ENCODE measurements around the gene AGBL4.

Gene AGBL4

GRCh38 chr1:48940962-48941732, 1082.6 kb downstream of the AGBL4 start:
- DNase-seq (ENCODE audit: low read depth), result no peak

DNA sequence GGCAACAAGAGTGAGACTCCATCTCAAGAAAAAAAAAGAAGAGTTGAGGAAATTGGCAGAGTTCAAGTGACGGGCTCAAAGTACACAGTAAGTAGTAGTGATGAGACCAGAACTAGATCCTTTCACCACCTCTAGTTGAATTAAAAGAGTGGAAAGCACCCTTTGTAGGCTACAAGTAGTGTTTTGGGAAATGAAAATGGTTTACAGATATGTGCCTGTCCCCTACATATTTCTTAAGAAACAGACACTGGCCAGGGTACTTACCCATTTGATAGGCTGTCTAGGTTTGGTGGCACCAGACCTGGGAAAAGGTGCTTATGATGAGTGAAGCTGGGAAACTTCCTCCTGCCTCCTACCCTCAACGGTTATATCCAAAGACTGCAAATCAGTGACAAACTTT, 1083.4 kb downstream of the AGBL4 start:
- DNase-seq (ENCODE audit: low read depth), result no peak

DNA sequence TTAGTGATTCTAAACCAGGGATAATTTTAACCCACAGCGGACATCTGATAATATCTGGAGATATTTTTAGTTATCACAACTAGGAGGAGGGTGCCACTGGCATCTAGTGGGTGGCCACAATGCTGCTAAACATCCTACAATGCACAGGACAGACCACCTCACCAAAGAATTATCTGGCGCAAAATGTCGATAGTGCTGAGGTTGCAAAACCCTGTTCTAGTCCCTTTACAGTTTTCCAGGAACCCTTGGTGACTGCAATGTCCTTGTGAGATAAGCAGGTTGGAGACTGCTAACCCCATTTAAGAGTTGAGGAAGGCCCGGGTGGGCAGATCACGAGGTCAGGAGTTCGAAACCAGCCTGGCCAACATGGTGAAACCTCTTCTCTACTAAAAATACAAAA, 1083.9 kb downstream of the AGBL4 start:
- no peak for DNase-seq (ENCODE audit: low read depth)

- no peak for DNase-seq (ENCODE audit: low read depth)
Observed at GRCh38 chr1:48939042-48939441, 1084.7 kb downstream of the AGBL4 start.

DNA sequence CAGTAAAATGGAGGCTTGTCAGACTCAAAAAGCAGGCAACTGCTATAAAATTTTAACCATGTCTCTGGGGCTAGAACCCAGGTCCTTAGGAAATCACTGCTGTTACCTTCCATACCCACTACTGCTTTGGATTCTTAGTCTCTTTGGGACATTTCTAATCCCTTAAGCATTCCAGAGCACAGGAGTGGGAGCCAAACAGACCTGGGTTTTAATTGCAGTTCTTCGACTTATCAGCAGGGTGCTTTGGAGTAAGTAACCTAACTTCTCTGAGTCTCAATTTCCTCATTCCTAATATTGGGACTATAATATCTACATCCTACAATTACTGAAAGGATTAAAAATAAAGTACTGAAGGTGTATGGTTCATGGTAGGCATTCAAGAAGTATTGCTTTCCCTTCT, 1086.0 kb downstream of the AGBL4 start:
- no peak for DNase-seq (ENCODE audit: low read depth)

DNA sequence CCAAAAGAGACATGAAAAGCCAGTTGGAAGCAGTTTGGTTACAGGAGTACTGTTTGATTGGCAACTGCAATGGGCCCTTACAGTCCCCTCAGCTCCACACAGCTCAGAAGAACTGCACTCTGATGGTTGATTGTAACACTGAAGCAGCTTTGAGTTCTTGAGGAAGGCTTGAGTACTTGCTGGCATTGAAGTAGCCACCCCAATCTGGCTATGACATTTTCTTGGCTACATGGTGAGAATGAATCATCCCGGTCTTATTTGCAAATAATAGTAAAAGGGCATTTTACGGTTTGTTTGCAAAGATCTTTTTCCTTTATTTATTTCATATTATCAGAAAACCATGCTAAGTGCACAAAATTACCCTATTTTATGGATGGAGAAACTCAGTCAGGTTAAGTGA, 1087.3 kb downstream of the AGBL4 start:
- no peak for DNase-seq (ENCODE audit: low read depth)

DNA sequence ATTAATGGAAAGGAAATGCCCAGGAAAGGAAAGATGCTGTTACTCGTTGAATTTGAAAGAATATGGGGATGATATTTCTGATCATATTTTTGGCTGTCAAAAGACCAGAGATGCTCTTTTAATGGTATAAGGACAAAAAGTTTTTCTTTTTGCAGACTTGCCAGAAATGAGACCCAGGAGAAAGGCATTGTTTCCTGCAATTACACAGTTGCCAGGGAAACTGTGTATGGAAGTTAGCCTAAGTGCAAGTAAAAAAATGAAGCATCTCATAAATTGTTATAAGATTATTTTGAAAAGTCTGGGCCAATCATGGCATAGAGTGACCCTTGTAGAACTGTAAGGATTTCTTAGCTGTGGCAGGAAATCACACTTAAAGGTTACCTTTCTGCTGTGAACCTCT, 1091.4 kb downstream of the AGBL4 start:
- no peak for DNase-seq (ENCODE audit: low read depth)

DNA sequence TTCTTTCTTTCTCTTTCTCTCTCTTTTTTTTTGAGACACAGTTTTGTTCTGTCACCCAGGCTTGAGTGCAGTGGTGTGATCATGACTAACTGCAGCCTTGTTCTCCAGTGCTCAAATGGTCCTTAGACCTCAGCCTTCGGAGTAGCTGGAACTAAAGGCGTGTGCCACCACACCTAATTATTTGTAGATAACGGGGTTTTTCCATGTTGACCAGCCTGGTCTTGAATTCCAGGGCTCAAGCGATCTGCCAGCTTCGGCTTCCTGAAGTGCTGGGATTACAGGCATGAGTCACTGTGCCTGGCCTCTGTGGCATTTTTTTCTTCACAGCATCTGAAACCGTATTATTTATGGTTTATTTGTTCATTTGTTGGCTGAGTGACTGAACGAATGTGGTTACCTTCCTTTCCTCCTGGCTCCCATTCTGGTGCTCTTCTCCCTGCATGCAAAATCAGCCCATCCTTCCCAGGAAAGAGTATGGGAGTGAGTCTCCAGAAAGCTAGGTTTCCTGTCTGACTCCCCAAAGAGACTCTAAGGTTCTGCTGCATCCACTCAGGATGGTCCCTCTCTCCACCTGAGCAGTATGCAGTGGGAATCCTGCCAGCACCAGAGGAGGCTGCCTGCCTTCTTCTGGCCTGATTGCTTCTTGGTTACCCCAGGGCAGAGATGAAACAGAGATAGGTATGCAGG, 1092.1 kb downstream of the AGBL4 start:
- DNase-seq (ENCODE audit: low read depth), result no peak

DNA sequence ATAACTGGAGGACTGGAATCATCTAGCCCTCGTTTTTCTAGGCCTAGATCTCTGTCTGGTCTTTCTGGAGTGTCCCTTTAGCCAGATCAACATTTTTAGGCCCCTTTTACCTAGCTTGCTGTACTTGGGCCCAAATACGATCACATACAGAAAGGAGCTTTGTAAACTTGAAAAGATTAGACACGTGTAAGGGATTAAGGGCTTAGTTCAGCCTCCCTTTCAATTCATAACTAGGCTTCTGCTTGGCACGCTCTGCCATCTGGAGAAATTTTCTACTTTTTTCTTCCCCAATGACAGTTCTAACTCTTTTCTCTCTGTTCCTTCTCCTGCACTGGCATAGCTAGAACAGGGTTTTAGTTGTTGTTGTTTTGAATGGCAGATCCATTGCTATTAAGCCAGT, 1093.7 kb downstream of the AGBL4 start:
- DNase-seq (ENCODE audit: low read depth), result no peak

GRCh38 chr1:48924099-48924498, 1099.7 kb downstream of the AGBL4 start:
- no peak for DNase-seq (ENCODE audit: low read depth)

DNA sequence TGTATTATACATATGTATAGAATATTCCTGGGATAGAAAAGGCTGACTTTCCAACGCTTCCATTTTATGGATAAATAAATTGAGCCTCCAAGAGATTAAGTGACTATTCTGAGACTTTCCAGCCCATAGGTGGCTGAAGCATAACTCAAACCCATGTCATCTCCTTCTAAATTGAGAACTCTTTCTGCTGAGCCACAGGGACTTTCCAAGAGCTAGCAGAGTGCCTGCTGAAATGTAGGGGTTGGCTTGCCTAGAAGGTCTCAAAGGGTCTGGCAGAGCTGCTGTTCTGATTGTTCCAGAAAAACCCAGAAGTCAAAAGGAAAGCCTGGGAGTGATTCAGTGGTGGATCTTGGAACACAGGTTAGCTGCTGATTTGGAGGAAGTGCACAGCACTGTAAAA, 1100.6 kb downstream of the AGBL4 start:
- no peak for DNase-seq (ENCODE audit: low read depth)

DNA sequence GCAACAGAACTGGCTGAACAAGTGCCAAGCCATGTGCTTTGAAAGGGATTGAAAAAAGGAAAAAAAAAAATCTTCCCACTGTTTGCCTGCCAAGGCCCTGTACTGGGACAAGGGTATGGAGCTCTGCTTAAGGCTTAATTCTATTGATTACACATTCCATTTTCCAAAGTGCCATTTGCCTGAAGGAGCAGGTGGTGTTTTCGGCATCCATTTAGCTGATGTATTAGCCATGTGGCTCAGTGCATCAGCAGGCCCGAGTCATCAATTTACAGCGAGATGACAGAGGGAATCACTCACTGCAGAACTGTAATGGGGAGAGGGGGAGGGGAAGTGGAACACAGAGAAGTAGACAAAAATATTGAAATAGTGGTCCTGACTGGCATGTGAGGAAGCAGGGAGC, 1102.9 kb downstream of the AGBL4 start:
- no peak for DNase-seq (ENCODE audit: low read depth)

DNA sequence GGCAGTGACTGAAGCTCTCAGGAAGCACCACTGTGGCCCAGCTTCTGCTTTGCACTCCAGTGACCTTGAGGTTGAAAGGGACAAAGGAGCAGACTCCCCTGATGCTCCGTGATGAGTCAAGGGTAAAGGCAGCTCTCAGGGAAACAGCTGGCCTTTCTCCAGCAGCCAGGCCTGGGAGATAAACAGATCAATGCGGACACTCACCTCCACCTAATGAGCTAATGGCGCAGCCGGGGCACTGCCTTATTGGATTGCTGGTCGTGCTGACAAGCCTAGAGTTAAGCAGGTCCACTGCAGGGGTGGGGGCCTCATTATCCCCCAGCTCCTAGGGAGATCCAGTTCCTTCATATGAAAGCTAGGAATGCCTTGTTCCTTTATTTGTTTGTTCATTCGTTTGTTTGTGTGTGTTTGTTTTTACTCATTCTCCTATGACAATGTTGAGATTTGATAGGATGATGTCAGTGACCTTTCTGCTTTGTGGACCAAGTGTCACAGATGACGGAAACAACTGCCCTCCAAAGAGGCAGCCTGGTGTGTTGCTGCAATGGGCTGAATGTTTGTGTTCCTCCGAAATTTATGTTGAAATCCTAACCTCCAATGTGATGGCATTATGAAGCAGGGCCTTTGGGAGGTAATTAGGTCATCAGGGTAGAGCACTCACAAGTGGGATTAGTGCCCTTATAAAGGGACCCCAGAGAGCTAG, 1105.7 kb downstream of the AGBL4 start:
- no peak for DNase-seq (ENCODE audit: low read depth)

DNA sequence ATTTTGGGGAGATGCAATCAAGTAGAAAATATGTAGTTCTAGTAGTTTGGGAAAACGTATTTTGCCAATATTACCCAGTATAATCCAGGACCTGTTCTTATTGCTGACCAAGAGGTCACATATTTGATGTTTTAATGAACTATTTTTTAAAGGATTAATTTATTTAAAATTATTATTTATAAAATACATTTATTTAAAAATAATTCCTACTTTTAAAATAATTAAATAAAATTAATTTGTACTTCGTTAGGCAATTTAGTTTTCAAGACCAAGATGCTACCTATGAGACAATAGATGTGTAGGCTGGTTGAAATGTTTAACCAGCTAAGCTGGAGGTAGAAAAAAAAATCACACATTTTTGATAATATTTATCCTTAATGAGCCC, 1106.7 kb downstream of the AGBL4 start:
- DNase-seq (ENCODE audit: low read depth), result no peak

DNA sequence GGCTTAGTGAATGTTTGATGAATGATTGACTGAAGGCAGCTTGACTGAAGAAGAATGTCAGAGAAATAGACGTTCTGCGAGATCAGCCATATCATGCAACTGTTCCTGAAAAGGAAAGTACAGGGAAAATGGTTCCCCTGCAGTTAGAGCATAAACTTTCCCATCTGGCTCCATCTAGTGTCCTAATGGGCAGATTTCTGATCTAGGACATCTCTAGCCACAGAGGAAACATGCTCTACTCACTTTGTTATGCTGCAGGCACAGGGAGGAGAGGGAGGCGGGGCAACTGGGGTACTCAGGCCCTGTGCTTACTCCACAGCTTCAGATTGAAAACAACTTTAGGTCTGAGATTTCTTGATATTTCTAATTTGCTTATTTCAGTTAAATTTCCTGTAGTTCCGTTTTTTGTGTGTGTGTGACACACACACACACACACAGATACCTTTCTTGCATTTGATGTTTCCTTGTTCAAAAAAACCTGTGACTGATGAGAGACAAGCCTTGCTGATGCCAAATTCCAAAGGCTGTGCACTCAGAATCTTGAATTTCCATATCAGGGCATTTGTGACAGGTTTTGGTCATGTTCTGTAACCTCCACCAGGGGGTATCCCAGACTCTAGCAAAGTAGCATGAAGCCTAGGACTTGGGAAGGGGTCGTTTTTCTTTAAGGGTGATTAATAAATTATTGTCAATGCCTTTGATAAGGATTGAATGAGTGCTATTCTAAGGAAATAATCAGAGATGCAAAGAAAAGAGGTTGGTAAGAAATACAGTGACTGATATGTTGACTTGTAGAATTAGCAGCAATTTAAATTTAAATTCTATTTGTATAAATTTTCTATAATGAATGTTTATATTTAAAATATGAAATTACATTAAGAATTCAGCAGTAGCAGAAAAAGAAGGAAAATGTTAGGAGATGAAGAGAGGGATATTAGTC, 1107.4 kb downstream of the AGBL4 start:
- no peak for DNase-seq (ENCODE audit: low read depth)

DNA sequence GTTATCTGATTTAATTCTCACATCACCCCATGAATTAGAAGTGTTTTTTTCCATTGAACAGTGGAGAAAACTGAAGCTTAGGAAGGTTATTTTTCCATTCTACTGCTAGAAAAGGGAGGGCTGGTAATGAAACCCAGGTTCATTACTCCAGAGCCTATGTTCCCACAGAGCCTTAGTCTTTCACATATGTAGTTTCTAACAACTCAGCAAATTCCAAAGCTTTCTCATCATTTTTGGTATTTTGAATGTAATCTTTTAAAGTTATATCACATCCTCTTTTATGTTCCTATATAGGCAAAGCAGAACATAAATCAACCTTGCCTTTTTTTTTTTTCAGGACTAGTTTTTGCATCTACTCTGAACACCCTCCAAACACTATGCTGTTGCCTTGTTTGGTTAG, 1115.1 kb downstream of the AGBL4 start:
- no peak for DNase-seq (ENCODE audit: low read depth)

DNA sequence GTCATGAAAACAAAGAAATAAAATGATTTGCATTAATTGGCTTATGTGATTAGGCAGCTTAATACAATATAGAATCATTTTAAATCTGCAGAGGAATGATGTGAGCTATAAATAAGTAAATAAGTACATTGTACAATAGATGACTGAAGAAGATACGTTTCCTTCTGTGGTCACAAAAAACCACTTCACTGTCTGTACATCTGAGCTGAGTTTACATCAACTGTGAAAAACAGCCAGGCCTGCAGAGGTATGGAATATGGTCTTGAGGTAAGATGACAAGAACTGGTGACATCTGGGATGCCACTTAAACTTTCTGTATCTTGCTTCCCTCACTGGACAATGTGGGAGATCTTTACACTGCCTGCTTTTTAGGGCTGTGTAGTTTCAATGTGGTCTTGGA, 1117.0 kb downstream of the AGBL4 start:
- no peak for DNase-seq (ENCODE audit: low read depth)

- DNase-seq (ENCODE audit: low read depth), result no peak
Observed at GRCh38 chr1:48906164-48906563, 1117.6 kb downstream of the AGBL4 start.

DNA sequence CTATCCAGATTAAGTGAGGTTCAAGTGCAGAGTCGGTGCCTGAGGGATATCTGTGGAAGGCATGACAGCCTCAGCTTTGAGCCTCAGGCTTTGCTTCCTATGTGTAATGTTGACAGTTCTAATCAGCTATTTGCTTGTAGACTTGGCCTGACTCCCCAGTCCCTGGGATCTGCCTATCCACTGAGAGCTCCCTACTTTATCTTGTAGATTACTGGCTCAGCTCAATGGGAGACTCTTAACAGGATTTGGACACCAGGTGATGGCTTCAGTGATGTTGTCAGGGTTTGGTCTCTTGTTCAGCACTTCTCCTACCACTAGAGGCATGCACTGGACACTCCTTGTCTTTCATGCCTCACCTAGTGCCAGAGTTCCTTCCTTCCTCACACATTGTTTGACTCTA, 1120.5 kb downstream of the AGBL4 start:
- DNase-seq (ENCODE audit: low read depth), result no peak

GRCh38 chr1:48898894-48899293, 1124.9 kb downstream of the AGBL4 start:
- DNase-seq (ENCODE audit: low read depth), result no peak

DNA sequence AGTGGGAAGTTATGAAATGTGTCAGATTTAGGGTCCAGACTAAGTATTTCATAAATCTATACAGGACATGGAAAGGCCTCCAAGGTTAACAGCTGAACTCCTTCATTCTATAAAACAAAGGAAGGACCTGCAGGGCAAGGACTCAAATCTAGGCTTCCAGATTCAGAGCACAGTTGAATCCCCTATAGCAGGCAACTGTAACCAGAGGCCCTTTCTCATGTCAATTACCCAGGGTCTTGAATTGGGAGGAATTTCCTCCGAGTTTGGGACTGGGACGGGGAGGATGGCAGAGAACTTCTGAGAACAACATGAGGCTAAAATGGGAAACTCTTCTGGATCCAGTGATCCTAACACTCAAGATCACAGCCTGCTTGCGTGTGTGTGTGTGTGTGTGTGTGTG, 1134.1 kb downstream of the AGBL4 start:
- DNase-seq (ENCODE audit: low read depth), result no peak

GRCh38 chr1:48889082-48889481, 1134.7 kb downstream of the AGBL4 start:
- no peak for DNase-seq (ENCODE audit: low read depth)

Data from CMK (cell line).